Medulla oblongata (tissue), 1 donor: ENCODE results near the gene LRRC73.
"Not testable (repeated sequence)": the region's sequence is repeated elsewhere in the genome, so short reads cannot be mapped to it uniquely, and the experiment has no call there.

Experiments
- DNase-seq: peaks from one replicate; pipeline ENCODE4 v3.0.0-alpha.2; 2015; ENCODE audit errors: extremely low spot score

Gene LRRC73

DNA sequence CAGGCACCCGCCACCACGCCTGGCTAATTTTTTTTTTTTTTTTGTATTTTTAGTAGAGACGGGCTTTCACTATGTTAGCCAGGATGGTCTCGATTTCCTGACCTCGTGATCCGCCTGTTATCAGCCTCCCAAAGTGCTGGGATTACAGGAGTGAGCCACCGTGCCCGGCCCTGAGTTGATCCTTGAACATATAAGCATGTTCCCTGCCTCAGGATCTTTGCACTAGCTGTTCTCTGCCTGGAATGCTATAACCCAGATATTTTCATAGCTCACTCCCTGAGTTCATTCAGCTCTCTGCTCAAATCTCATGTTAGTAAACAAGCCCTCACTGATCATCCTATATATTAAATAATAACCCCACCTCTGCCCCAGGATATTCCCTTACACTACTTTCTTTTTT lies 45.8 kb downstream of the LRRC73 start:
- no peak for DNase-seq

DNA sequence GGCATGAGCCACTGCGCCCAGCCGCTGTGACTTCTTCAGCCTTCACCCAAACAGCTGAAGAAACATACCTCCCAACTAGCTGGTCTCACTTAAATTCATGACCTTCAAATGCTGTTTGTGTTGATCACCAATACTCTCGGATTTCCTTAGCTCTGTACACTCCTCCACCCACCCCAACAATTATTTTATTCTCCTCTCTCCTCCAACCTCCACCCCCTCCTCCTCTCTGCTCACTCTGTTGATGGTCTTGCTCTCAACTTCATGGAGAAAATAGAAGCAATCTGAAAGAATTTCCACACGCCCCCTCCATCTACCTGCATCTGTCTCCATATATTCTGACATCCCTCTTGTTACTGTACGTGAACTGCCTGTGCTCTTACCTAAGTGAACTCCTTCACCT lies 48.2 kb downstream of the LRRC73 start:
- DNase-seq, result no peak

DNA sequence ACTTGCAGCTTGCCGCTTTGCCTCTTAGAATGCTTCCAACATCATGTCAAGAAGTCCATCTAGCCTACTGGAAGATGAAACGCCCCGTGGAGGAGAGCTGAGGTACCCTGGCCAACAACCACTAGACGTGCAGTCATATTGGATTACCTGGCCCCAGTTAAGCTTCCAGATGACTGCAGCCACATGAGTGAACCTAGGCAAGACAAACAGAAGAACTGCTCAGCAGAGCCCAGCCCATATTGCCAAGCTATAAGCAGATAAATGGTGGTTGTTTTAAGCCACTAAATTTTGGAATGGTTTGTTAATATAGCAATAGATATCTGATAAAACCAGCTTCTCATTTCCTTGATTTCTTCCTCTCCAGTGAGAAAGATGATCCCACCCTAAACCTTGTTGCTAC lies 50.1 kb downstream of the LRRC73 start:
- DNase-seq, result no peak

- DNase-seq, result no peak
Measured at GRCh38 chr6:43459535-43459934, 50.6 kb downstream of the LRRC73 start.

GRCh38 chr6:43458154-43458553 lies 52.0 kb downstream of the LRRC73 start:
- DNase-seq, result not testable (repeated sequence)

DNA sequence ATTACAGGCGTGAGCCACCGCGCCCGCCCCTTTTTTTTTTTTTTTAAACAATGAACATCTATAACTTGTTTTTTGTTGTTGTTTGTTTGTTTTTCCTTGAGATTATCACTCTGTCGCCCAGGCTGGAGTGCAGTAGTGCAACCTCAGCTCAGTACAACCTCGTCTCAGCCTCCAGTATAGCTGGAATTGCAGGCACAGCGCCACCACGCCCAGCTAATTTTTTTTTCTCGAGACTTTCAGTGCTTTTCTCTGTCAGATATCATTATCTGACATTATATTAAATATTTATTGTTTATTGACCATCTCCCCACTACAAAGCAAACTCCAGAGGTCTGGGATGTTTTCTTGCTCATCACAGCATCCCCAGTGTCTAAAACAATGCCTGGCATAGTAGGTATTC lies 52.5 kb downstream of the LRRC73 start:
- DNase-seq, result no peak
